Liver (tissue), 9 donors: Measurements from ENCODE around the gene CHRM1. TPM values are rescaled to one million over a fixed set of nuclear protein-coding genes. Genes with fewer than 3 reads are reported as not detected.

Source experiments
- DNase-seq: peaks from one replicate; pipeline ENCODE4 v3.0.0-alpha.2; 2017; ENCODE audit warnings: low spot score
- H3K27ac ChIP-seq, 2 donors: one replicate each; pipeline ENCODE4 v1.7.0; 2013; ENCODE audit warnings: inconsistent platforms in 2 of 2, low read length in 2 of 2, control low read depth in 1 of 2, low read depth in 1 of 2, mild to moderate bottlenecking in 1 of 2
- H3K27me3 ChIP-seq, 4 donors: one replicate each; pipeline versions ENCODE4 v1.6.1 to v1.7.0; 2013; ENCODE audit warnings: low read length in 3 of 4, inconsistent platforms in 1 of 4, mild to moderate bottlenecking in 1 of 4, moderate library complexity in 1 of 4; ENCODE audit not compliant: control insufficient read depth in 4 of 4, insufficient read depth in 4 of 4
- H3K36me3 ChIP-seq, 4 donors: one replicate each; pipeline versions ENCODE4 v1.6.1 to v1.7.0; 2013; ENCODE audit warnings: low read length in 3 of 4, mild to moderate bottlenecking in 3 of 4, low read depth in 1 of 4, moderate library complexity in 1 of 4; ENCODE audit not compliant: control insufficient read depth in 4 of 4, insufficient read depth in 3 of 4
- H3K4me1 ChIP-seq, 4 donors: one replicate each; pipeline versions ENCODE4 v1.6.1 to v1.7.0; 2013; ENCODE audit warnings: low read length in 3 of 4, mild to moderate bottlenecking in 3 of 4, moderate library complexity in 1 of 4; ENCODE audit not compliant: control insufficient read depth in 4 of 4, insufficient read depth in 4 of 4
- H3K4me3 ChIP-seq, 3 donors: one replicate each; pipeline versions ENCODE4 v1.6.1 to v1.7.0; 2013; ENCODE audit warnings: low read length in 3 of 3, control low read depth in 1 of 3, low read depth in 1 of 3, mild to moderate bottlenecking in 1 of 3
- H3K9ac ChIP-seq, 2 donors: one replicate each; pipeline ENCODE4 v1.7.0; 2013; ENCODE audit warnings: low read length in 2 of 2, mild to moderate bottlenecking in 2 of 2, moderate library complexity in 2 of 2, control low read depth in 1 of 2, low read depth in 1 of 2
- H3K9me3 ChIP-seq, 4 donors: one replicate each; pipeline versions ENCODE4 v1.6.1 to v1.7.0; 2013; ENCODE audit warnings: low read length in 3 of 4; ENCODE audit not compliant: control insufficient read depth in 4 of 4
- ATF3 ChIP-seq: IDR thresholded peaks from 2 replicates; pipeline ENCODE4 v1.6.1; 2016; ENCODE audit warnings: antibody characterized with exemption
- EGR1 ChIP-seq, 2 donors: IDR thresholded peaks; 2 replicates each; pipeline ENCODE4 v1.6.1; 2016 to 2018; ENCODE audit warnings: antibody characterized with exemption in 2 of 2, low read depth in 2 of 2
- FOXA1 ChIP-seq: IDR thresholded peaks from 2 replicates; pipeline ENCODE4 v1.6.1; 2016; ENCODE audit warnings: antibody characterized with exemption
- FOXA2 ChIP-seq: IDR thresholded peaks from 2 replicates; pipeline ENCODE4 v1.6.1; 2016; ENCODE audit warnings: antibody characterized with exemption
- GABPA ChIP-seq, 2 donors: IDR thresholded peaks in 1 of 2; conservative IDR thresholded peaks in 1 of 2; 2 replicates each; pipeline ENCODE4 v1.6.1; 2016; ENCODE audit warnings: antibody characterized with exemption in 2 of 2, mild to moderate bottlenecking in 1 of 2, moderate library complexity in 1 of 2
- HNF4A ChIP-seq, 2 donors: conservative IDR thresholded peaks; 2 replicates each; pipeline ENCODE4 v1.6.1; 2016; ENCODE audit warnings: antibody characterized with exemption in 2 of 2, mild to moderate bottlenecking in 2 of 2
- HNF4G ChIP-seq: IDR thresholded peaks from 2 replicates; pipeline ENCODE4 v1.6.1; 2016; ENCODE audit warnings: antibody characterized with exemption
- JUND ChIP-seq, 2 donors: IDR thresholded peaks; 2 replicates each; pipeline ENCODE4 v1.6.1; 2016; ENCODE audit warnings: antibody characterized with exemption in 2 of 2
- MAX ChIP-seq: IDR thresholded peaks from 2 replicates; pipeline ENCODE4 v1.6.1; 2016; ENCODE audit warnings: antibody characterized with exemption
- NR2F2 ChIP-seq: IDR thresholded peaks from 2 replicates; pipeline ENCODE4 v1.6.1; 2016; ENCODE audit warnings: antibody characterized with exemption
- RAD21 ChIP-seq, 2 donors: IDR thresholded peaks; 2 replicates each; pipeline ENCODE4 v1.6.1; 2016; ENCODE audit warnings: antibody characterized with exemption in 2 of 2, mild to moderate bottlenecking in 2 of 2
- REST ChIP-seq: IDR thresholded peaks from 2 replicates; pipeline ENCODE4 v1.6.1; 2016; ENCODE audit warnings: antibody characterized with exemption, mild to moderate bottlenecking
- RXRA ChIP-seq, 2 donors: IDR thresholded peaks; 2 replicates each; pipeline ENCODE4 v1.6.1; 2017 to 2018; ENCODE audit warnings: antibody characterized with exemption in 2 of 2, mild to moderate bottlenecking in 1 of 2
- SP1 ChIP-seq: IDR thresholded peaks from 2 replicates; pipeline ENCODE4 v1.6.1; 2018; ENCODE audit warnings: antibody characterized with exemption, mild to moderate bottlenecking
- TAF1 ChIP-seq: conservative IDR thresholded peaks from 2 replicates; pipeline ENCODE4 v1.6.1; 2016; ENCODE audit warnings: antibody characterized with exemption, mild to moderate bottlenecking
- YY1 ChIP-seq: IDR thresholded peaks from 2 replicates; pipeline ENCODE4 v1.6.1; 2016; ENCODE audit warnings: antibody characterized with exemption, mild to moderate bottlenecking
- WGBS: extraction: QIAGEN DNeasy Blood & Tissue Kit; methylation state at CpG from one replicate; pipeline ENCODE4 v1.1.7; 2013; 5-methylcytosine and 5-hydroxymethylcytosine counted together
- polyA plus RNA-seq, 2 donors: library from polyadenylated mRNA; stranded (reverse) in 1 of 2; unstranded in 1 of 2; fragments of 200-250 nt in 1 of 2; fragments of >200 nt in 1 of 2; fragmentation: Nextera tagmentation in 1 of 2; extraction: Ambion mirVana in 1 of 2; gene quantifications; one replicate each; pipeline versions ENCODE4 v1.2.1 to v1.2.3, GENCODE V29; 2013 to 2015
- total RNA-seq, 2 donors: library from RNA; depleted of rRNA; stranded (reverse); fragments of >200 nt; gene quantifications; one replicate each; pipeline ENCODE4 v1.2.3, GENCODE V29; 2014
- TF ChIP-seq, protein P1 (sequence below): IDR thresholded peaks from 2 replicates; pipeline ENCODE4 v1.6.1; 2016; ENCODE audit warnings: antibody characterized with exemption
- TF ChIP-seq, protein P2 (sequence below): fragments of 150-350 bp; IDR thresholded peaks from 2 replicates; pipeline ENCODE4 v1.5.1; 2017; ENCODE audit warnings: improper control_type of control experiment, low read depth, low read length; ENCODE audit not compliant: missing input control
- donor health status: healthy.
- donor health status: healthy.
- donor health status: healthy.
- donor health status: healthy.
- donor health status: healthy.

The CHRM1 gene
- total and polyA plus RNA-seq, 4 donors: not detected

DNA sequence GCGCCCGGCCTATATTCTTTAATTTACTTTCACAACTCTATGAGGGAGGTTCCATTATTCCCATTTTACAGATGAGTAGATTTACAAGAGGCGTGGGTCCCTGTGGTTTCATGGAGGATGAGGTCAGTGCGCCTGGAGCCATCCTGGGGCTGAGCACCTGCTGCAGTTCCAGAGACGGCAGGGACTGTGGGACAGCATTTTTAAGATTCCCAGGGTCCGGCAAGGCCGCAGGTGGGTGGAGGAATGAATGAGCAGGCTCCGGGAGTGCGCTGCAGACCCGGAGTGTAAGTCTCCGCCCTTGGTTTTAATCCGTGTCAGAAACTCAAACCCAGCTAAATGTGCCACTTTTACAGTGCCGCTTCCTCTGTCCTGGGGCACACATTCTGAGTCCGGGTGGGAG is 4.1 kb upstream of the CHRM1 start (continued):
- no peak for TF ChIP-seq GABPA (IDR thresholded peaks at IDR 0.05 in 1 of 2, conservative IDR thresholded peaks at IDR 0.05 in 1 of 2)
- TF ChIP-seq EGR1 (IDR thresholded peaks at IDR 0.05; ENCODE audit: low read depth in 2 of 2): no peak
- TF ChIP-seq ATF3: no peak
- TF ChIP-seq TAF1: no peak

GRCh38 chr11:62923601-62924411 is 2.6 kb upstream of the CHRM1 start:
- H3K4me3 ChIP-seq: peak overlapping the region in 1 of 3 donors; percentile 21
- H3K9me3 ChIP-seq: no peaks in the 10 kb centered on the region
- H3K9ac ChIP-seq: no peak overlapping the region
- H3K27me3 ChIP-seq: peaks cover 0 to 16% (median 7%) of the 10 kb centered on the region in 4 donors
- peaks cover 6 to 21% (median 14%) of the 10 kb centered on the region in 4 donors for H3K4me1 ChIP-seq
- no peak overlapping the region for H3K27ac ChIP-seq
- 4% methylated on average over 52 of the region's 52 CpGs for WGBS
- TF ChIP-seq EGR1 (IDR thresholded peaks at IDR 0.05; ENCODE audit: low read depth in 2 of 2) (no peak), FOXA2 (no peak), ATF3 (no peak), GABPA (IDR thresholded peaks at IDR 0.05 in 1 of 2, conservative IDR thresholded peaks at IDR 0.05 in 1 of 2) (no peak), RAD21 (IDR thresholded peaks at IDR 0.05) (no peak), NR2F2 (no peak), YY1 (no peak), MAX (no peak), HNF4A (conservative IDR thresholded peaks at IDR 0.05) (no peak), FOXA1 (no peak), SP1 (no peak), JUND (IDR thresholded peaks at IDR 0.05) (no peak), RXRA (IDR thresholded peaks at IDR 0.05) (no peak), TAF1 (no peak), REST (no peak), HNF4G (no peak)
- TF ChIP-seq, protein P1, sequence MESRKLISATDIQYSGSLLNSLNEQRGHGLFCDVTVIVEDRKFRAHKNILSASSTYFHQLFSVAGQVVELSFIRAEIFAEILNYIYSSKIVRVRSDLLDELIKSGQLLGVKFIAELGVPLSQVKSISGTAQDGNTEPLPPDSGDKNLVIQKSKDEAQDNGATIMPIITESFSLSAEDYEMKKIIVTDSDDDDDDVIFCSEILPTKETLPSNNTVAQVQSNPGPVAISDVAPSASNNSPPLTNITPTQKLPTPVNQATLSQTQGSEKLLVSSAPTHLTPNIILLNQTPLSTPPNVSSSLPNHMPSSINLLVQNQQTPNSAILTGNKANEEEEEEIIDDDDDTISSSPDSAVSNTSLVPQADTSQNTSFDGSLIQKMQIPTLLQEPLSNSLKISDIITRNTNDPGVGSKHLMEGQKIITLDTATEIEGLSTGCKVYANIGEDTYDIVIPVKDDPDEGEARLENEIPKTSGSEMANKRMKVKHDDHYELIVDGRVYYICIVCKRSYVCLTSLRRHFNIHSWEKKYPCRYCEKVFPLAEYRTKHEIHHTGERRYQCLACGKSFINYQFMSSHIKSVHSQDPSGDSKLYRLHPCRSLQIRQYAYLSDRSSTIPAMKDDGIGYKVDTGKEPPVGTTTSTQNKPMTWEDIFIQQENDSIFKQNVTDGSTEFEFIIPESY: no peak
- TF ChIP-seq, protein P2, sequence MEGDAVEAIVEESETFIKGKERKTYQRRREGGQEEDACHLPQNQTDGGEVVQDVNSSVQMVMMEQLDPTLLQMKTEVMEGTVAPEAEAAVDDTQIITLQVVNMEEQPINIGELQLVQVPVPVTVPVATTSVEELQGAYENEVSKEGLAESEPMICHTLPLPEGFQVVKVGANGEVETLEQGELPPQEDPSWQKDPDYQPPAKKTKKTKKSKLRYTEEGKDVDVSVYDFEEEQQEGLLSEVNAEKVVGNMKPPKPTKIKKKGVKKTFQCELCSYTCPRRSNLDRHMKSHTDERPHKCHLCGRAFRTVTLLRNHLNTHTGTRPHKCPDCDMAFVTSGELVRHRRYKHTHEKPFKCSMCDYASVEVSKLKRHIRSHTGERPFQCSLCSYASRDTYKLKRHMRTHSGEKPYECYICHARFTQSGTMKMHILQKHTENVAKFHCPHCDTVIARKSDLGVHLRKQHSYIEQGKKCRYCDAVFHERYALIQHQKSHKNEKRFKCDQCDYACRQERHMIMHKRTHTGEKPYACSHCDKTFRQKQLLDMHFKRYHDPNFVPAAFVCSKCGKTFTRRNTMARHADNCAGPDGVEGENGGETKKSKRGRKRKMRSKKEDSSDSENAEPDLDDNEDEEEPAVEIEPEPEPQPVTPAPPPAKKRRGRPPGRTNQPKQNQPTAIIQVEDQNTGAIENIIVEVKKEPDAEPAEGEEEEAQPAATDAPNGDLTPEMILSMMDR: no peak
- no peak for DNase-seq
- no peaks in the 10 kb centered on the region for H3K36me3 ChIP-seq
